Subcutaneous adipose tissue (tissue), 4 donors: ENCODE measurements around the gene LGALS3. TPM values are rescaled to one million over a fixed set of nuclear protein-coding genes. Genes with fewer than 3 reads are reported as not detected.

ENCODE experiments used
- CTCF ChIP-seq: fragments of 450-650 bp; IDR thresholded peaks from one replicate; pipeline ENCODE4 v1.5.1; 2016; ENCODE audit warnings: low read depth, mild to moderate bottlenecking, control low read depth, antibody characterized with exemption, moderate library complexity
- total RNA-seq, 4 donors: library from RNA; depleted of rRNA; stranded (reverse); fragments of >200 nt; gene quantifications; one replicate each; pipeline ENCODE4 v1.1.0, GENCODE V29; 2016

The LGALS3 gene
- 100 to 1,000 TPM; 340 to 844 (median 656) TPM for total RNA-seq

GRCh38 chr14:55129086-55129427 lies at the start of gene LGALS3:
Gene LGALS3 (plus strand): TSS chr14:55129252. CDS start chr14:55137374, 8,122 bp downstream.
- no peak for TF ChIP-seq CTCF

GRCh38 chr14:55084401-55085059 lies 44.5 kb upstream of the LGALS3 start:
- no peak for TF ChIP-seq CTCF

GRCh38 chr14:55085060-55085660 lies 43.9 kb upstream of the LGALS3 start:
- TF ChIP-seq CTCF: no peak

GRCh38 chr14:55086938-55087337 lies 42.1 kb upstream of the LGALS3 start:
- TF ChIP-seq CTCF: no peak

- no peak for TF ChIP-seq CTCF
These were observed 40.7 kb upstream of the LGALS3 start for GRCh38 chr14:55088356-55088755.

GRCh38 chr14:55092341-55092740 lies 36.7 kb upstream of the LGALS3 start:
- no peak for TF ChIP-seq CTCF

- TF ChIP-seq CTCF: no peak
These were observed 34.5 kb upstream of the LGALS3 start for GRCh38 chr14:55094292-55095157.
